HG02571 (cell line): ENCODE measurements around the gene TBCD.

Experiments used
- ATAC-seq: cut with Tn5 transposase; IDR thresholded peaks from one replicate; pipeline ENCODE4 v1.9.1; 2021; ENCODE audit warnings: mild to moderate bottlenecking, moderate library complexity; ENCODE audit not compliant: unreplicated experiment

The TBCD gene

DNA sequence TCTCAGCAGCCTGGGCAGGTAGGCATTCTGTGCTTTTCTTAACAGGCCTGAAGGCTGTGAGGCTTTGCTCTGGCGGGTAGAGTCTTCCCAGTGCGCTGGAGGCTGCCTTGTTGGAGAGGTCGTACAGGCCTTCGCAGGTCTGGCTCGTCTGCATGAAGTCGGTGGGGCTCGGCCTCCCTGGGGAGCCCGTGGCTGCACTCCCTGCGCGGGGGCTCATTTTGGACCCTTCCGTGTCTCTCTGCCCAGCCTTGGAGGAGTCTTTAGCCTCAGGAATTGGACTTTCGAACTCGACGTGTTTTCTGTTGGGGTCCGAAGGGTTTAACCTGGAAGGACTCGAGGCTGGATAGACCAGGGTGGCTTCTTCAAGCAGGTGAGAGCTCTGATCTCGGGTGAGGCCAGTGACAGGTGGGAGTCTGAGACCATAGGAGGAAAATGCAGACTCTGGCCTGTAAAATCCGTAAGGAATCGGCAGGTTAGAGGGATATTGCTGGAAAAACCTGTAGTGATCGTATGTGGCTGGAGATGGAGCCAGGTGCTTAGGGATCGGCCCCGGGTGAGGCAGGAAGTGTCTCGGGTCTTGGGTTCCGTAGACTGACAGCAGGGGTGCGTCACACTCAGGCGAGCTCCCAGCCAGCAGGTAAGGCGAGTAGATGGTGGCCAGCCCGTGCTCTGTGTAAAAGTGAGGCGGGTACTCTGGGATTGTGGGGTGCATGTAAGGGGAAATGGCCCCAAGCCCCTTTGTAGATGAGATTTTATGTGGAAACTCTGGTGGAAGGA is 79.4 kb downstream of the TBCD start:
- ATAC-seq: no peak

DNA sequence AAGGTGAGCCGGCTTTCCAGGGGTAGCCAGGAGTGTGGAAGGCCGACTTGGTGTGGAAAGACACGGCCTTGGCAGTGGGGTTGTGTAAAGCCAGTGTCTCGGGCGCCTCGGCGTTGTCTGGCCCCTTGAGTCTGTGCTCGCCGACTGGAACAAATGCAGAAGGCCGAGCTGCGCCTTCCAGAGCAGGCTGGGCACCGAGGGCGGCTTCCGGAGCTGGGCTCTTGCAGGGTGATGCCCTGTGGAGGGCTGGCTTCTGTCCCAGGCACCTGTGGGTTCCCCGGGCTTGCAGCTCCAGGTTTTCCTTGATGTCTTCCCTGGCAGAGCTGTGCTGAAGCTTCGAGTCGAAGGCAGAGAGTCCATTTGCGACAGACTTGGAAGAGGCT is 79.9 kb downstream of the TBCD start:
- no peak for ATAC-seq

DNA sequence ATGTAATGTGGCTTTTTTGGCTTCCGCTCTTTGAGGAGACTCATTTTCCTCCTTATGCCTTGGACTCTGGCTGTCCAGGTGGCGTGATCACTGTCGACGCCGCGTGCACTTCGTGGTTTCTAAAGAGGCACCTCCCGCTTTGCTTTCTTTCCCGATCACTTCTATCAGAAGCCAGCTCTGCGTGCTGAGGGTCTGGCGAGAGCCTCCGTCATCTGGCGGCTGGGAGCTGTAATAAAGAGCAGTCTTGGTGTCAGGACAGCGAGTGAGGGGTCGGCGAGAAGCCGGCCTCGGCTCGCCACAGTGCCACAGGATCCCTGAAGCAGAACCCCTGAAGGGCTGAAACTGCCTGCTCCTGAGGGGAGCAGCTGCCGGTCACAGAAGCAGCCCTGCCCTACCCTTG is 80.5 kb downstream of the TBCD start:
- no peak for ATAC-seq

DNA sequence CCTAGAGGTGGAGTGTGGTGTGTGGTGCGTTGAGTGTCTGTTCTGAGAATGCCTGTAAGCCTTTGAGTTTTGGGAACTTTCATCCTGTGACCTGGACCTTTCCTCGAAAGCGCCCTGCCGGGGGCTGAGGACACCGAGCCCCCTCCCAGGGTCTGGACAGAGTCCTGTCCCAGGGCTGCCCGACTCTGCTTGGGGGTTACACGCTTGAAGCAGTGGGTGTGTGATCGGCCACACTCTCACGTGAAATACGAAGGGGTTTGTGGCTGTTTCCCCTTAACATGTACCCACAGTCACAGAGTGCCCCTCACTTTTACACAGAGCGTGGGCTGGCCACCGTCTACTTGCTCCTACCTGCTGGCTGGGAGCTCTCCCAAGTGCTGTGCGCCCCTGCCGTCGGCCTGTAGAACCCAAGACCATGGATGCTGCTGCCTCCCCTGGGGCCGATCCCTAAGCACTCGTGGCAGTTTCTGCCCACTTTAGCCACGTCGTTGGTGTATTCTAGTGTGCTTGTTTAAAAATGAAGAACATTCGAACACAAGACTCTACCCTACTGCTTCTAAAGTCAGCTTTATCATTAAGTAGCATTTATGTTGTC is 81.1 kb downstream of the TBCD start:
- ATAC-seq: no peak

DNA sequence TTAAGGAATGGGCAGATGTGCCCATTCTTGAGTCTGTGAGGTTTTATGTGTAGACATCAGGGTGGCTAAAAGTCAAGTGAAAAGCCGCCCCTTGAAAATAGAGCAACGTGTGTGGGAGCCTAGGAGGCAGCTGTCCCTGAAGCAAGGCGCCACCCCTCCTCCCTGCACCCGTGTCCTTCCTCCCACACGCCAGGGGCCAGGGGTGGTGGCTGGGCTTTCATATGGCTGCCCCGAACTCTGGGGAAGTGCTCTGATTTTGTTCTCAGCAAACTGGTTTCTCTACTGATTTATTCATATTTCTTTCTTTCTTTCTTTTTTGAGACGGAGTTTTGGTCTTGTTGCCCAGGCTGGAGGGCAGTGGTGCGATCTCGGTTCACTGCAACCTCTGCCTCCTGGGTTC is 83.3 kb downstream of the TBCD start:
- no peak for ATAC-seq

DNA sequence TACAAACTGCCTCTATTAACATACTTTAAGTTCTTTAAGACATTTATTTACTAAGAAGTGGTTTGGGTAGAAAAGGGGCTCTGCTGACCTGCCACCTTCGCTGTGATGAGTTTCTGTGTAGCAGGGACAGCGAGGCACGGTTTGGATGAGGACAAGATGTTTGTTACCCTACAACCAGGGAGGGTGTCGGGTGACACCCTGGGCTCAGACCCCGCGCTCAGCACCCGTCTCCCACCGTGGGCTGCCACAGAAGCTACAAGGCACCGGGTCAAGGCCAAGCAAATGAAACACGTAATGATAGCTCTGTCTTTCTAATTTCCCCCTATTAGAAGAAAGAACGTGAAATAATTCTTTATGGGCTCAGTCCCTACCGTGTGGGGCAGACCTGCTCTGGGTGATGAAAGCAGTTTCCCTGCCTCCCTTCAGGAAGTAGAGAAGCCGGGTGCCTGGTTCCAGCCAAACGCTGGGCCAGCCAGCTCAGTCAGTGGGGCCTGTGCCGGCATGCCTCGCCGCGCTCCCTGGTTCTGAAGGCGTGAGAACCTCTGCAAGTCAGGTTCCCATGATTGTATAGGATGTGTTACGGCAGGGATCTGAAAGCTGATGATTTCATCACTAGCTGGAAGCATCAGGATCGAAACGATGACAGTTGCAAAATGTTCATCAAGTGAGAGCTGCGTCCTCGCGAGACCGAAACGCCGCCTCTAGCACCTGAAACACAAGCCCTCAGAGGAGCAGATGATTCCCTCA is 84.1 kb downstream of the TBCD start:
- ATAC-seq: no peak

DNA sequence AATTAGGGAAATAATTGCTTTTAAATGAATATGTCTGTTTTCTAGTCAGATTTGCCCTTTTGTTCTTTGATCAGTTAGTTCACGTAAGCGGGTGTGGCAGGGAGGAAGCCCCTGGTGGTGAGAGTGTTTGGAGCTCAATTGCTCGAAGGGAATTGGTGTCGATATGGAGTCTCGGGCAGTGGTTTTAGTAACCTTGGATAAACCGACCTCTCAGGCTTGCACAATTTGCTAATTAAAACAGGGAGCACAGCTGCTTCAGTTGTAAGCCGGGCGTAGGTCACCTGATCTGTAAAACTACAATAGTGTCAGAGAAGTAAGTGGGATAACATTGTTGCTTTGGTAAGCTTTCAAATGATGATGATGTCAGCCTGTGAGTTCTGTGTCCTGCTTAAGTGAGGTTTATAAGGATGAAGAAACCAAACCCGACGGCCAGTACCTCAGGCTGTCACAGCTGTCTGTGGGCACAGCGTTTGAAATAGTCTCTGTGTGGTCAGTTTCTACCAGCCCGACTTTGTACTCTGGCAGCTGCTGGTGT is 85.0 kb downstream of the TBCD start:
- no peak for ATAC-seq

DNA sequence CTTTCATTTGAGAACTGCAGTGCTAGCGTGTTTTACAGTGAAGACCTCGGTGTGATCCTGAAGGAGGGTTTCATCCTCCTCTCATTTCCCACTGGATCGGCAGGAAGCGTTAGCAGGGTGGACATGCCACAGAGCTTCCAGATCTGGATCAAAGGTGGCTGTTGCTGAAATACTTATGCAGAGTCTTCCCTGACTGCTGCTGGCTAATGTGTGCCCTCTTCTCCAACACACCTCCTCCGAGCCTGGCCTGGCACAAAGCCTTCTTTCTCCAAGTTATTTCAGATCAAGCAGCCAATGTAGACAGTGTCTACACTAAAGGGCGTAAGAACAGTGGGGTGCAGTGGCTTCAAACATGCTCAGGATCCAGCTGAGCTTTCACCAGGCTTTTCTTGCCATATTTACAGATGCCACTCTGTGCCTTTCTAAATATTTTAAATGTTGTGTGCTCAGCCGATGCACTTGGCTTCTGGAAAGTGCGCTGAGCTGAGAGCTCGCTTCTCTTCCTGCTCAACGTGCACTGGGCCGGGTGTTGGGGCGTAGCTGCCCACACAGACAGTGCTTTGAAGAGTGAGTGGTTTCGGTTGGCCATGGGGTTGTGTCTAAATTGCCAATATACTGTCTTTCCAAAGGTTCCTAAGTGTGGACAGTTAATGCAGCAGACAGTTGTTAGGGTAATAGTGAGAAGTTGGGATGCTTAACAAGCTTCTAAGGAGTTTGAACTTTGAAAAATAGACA is 85.9 kb downstream of the TBCD start:
- ATAC-seq: no peak

DNA sequence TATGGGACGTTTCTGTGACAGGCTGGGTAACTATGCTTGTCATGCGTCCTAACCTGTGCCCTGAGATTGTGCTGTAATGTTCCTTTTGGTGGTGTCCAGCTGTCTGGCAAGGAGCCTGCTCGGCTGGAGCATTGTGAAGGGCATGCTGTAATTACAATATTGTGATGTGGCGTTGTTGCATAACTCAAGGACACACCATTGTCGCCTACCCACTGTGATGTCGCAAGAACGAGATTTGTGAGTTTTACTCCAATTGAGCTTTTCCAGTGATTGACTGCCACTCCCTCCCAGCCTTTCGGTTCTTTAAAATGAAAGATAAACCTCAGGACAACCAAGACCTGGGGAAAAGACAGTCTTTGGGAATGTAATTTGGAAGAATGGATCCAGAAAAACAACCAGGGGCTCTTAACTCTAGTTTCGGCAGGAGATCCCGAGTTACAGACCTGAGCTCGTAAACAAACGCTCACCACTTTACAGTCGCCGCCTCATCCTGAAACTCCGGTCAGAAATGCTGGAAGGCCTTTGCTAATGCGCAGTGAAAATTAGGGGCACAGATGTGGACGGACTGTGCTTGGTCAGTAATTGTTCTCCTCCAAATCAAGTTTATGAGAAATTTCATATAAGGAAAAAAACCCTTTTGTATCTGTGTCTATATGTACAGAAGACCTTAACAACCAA is 86.7 kb downstream of the TBCD start:
- no peak for ATAC-seq

DNA sequence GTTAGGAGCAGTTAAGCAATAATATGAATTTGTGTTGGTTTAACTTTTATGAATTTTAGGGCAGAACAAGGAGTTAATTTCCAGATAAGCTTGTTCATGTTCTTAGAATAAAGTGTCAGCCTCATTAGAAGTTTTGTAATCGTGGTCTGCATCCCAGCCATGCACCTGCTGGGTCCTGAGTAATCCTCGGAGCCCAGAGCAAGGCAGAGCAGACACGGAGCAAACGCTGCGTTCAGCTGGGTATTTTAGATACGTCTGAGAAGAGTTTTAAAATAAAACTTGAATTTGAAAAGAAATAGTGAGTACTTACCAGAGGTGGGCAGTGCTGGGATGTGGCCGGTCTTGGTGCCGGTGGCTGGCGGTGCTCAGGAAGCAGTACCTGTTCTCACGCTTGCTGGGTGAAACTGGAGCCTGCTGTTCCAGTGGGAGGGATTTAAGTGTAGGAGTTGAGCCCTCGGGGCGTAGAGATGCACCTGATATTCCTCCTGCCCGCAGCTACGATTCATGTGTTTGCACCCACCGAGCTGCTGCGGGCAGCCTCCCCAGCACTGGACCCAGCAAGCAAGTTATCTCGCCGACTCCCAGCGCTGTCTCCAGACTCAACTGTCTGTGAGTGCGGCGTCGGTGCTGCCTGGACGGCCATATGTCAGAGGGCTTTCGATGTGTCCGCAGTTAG is 87.9 kb downstream of the TBCD start, which contains the start of gene ZNF750:
Gene ZNF750 (minus strand): TSS at position 406 of the 676 bp plus-strand sequence. CDS start 7,568 bp downstream, outside the sequence.
- no peak for ATAC-seq

DNA sequence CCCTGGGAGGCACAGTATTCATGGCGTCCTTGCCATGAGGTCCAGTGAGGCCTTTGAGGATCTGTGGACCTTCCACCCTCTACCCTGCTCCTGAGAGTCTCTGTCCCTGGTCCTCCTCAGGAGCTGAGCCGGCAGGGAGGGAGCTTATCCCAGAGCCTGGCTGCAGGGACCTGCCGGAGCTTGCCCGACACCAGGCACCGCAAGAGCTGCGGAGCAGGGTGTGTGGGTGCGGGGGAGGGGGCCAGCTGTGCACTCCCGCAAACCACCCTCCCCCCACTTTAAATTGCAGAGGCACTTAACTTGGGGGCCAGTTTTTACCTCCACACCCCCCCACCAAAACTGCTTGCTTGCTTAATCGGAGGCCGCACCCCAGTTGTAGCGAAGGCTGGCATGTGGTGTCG is 88.6 kb downstream of the TBCD start:
- no peak for ATAC-seq

DNA sequence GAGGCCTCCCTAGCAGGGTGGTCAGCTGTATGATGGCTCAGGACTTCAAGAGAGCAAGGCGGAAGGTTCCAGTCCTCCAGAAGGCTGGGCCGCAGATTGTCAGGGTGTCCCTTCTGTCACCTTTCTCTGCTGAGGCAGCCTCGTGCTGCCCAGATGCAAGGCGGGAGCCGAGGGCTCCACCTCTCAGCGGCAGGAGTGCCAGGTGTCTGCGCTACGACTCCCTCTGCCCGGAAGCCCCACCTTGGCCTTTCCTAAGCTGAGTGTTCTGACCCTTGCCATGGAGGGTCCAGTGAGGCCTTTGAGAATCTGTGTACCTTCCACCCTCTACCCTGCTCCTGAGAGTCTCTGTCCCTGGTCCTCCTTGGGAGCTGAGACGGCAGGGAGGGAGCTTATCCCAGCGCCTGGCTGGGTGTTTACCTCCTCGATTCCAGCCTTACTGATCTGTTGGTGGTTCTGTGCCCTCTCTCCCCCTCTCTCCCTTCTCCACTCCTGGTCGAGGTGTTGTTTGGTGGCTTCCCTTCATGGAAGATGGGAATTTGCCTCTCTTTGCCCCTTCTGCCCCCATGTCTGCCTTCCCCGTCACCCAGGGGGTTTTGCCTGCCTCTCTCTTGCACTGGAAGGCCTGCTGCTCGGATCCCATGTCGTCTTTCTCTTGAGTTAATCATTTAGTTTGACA is 90.2 kb downstream of the TBCD start:
- no peak for ATAC-seq

DNA sequence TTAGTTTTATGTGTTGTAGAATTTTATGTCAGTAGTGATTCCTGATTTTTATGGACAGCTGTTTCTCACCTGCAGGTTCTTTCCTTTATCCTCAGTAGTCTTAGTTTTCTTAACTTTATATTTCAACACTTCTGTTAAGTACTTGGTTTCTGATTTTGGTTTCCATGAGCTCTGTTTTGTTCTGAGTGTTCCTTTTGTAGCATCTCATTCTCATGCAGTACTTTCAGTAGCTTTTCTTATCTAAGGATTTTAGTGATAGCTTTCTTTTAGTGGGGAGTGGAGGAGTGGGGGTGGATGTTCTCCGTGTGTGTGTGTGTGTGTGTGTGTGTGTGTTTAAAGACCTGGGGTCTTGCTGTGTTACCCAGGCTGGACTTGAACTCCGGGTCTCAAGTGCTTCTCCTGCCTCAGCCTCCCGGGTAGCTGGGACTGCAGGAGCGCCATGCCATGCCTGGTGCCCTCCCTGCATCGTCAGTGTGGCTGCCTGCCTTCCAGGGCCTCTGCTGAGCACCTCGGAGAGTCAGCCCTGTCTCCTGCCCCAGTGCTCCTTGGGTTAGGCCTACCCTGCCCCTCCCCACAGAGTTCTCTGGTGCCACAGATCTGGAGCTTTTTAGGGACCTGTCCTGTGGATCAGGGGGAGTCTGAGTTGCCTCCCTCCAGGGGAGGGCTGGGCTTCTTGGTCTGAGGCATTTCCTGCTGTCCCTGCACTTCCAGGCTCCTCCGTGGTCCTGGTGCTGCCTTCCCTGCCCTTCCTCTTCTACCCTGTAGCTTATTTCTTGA is 92.2 kb downstream of the TBCD start:
- ATAC-seq: no peak

DNA sequence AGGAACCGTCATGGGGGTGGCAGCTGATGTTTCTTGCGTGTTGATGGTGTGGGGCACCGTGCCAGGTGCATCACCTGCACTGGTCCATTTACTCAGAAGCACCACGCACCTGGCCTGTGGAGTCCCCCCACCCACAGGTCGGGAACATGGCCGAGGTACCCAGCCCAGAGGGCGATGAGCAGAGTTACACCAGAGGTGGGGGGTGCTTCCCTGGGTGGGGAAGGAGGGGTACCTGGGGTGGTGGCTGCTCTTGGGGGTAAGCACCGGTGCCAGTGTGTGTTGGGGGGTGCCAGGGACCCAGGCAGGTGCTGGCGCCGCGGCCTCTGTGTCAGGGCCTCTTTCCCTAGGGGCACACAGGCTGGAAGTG is 92.9 kb downstream of the TBCD start:
- no peak for ATAC-seq

DNA sequence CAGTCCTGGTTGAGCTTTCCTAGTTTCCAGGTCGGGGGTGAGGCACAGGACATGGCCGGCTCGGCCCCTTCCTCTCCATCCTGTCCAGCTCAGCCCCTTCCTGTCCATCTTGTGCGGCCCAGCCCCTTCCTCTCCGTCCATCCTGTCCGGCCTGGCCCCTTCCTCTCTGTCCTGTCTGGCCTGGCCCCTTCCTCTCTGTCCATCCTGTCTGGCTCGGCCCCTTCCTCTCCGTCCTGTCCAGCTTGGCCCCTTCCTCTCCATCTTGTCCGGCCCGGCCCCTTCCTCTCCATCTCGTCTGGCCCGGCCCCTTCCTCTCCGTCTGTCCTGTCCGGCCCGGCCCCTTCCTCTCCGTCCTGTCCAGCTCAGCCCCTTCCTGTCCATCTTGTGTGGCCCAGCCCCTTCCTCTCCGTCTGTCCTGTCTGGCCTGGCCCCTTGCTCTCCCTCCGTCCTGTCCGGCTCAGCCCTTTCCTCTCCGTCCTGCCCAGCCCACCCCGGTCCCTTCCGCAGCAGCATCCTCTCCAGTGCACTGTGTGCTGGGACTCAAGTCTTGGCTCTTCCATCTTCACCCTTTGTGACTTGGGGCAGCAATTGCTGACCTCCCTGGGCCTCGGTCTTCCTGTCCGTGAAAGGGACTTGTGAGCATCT is 93.4 kb downstream of the TBCD start:
- ATAC-seq: no peak

DNA sequence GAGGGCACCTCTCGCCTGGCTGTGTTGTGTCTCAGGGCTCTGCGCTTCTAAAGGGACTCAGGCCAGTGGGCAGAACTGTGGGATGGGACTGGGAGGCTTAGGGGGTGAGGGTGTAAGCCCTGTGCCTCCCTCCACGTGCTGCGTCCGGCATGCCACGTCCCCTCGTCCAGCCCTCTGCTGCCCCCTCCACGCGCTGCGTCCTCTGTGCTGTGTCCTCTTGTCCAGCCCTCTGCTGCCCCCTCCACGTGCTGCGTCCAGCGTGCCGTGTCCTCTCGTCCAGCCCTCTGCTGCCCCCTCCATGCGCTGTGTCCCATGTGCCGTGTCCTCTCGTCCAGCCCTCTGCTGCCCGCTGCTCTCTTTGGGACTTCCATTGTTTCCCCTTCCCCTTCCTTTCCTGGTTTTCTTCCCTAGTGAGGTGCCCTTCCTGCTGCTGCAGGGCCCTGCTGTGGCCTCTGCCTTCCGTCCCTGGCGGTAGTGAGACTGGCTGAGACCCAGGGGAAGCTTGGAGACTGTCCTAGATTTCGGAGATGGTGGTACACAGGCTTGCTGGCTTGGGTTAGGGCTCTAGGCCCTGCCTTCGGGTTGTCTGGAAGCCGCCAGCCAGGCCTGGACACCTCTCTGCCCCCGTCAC is 94.3 kb downstream of the TBCD start:
- ATAC-seq: no peak

DNA sequence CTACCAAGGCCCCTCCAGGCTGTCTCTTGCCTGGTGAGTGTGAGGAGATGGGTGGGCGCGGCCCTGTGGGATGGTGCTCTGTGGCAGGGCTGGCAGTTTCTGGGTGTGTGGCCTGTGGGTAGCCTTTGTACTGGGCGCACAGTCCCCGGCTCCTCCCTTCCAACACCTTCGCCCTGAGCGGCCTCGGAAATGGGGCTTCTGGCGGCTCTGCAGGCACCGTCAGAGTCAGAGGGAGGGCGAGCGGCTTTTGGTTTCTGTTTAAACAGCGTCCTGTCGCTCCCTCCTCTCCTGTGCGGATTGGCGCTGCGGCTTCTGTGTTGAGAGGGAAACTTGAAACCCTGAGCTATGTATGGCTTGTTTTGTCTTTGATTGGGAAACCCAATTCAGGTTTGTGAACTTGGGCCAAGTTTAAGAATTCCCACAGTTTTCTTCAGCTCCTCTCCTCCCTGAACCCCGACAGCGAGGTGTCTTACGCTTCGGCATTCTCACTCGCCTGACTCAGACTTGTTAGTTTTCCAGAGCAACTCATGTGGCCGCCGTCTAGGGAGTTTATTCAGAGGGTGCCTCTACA is 96.2 kb downstream of the TBCD start:
- ATAC-seq: no peak
